ENCODE results near the gene FAM193A.
"Not testable (repeated sequence)": the region's sequence is repeated elsewhere in the genome, so short reads cannot be mapped to it uniquely, and the experiment has no call there.

- TF ChIP-seq REST (IDR thresholded peaks at IDR 0.05; ENCODE audit: unreplicated experiment); POLR2AphosphoS5 (IDR thresholded peaks at IDR 0.05; ENCODE audit: low read depth); CTCF (conservative IDR thresholded peaks at IDR 0.05; ENCODE audit: low read depth in 2 of 2); CREB1 (CRISPR knock-in tag; IDR thresholded peaks at IDR 0.05; ENCODE audit: low read depth); ETS1 (IDR thresholded peaks at IDR 0.05); ZNF114 (CRISPR knock-in tag; IDR thresholded peaks at IDR 0.05); EZH2 (IDR thresholded peaks at IDR 0.05; ENCODE audit: low read depth, unreplicated experiment); ZNF331 (CRISPR knock-in tag; IDR thresholded peaks at IDR 0.05; ENCODE audit: low read depth); EZH2phosphoT487 (IDR thresholded peaks at IDR 0.05; ENCODE audit: unreplicated experiment); JUNB (IDR thresholded peaks at IDR 0.05; ENCODE audit: unreplicated experiment); STAT1 (IDR thresholded peaks at IDR 0.05; ENCODE audit: unreplicated experiment): not testable (repeated sequence)
These were observed 22.3 kb upstream of the FAM193A start for GRCh38 chr4:2514193-2514592.
